Measurements from ENCODE around the gene TMED1. TPM values are rescaled to one million over a fixed set of nuclear protein-coding genes. Genes with fewer than 3 reads are reported as not detected.
"Not testable (repeated sequence)": the region's sequence is repeated elsewhere in the genome, so short reads cannot be mapped to it uniquely, and the experiment has no call there.

TMED1 gene
- total RNA-seq, result 10 to 100 TPM; 15.4 to 17.9 TPM
- long read RNA-seq, donor 1, transcript TMED1-201 (4 exons, 1,340 nt), result major isoform, 11 of 15 reads
- long read RNA-seq, donor 1, partial matches to known transcripts, result 3 of 15 reads
- long read RNA-seq, donor 1, other reads (novel, unspliced or antisense), result 1 of 15 reads
- long read RNA-seq, donor 2, transcript TMED1-201 (4 exons, 1,340 nt), result major isoform, 94 of 106 reads
- long read RNA-seq, donor 2, partial matches to known transcripts, result 7 of 106 reads
- long read RNA-seq, donor 2, other reads (novel, unspliced or antisense), result 5 of 106 reads

DNA sequence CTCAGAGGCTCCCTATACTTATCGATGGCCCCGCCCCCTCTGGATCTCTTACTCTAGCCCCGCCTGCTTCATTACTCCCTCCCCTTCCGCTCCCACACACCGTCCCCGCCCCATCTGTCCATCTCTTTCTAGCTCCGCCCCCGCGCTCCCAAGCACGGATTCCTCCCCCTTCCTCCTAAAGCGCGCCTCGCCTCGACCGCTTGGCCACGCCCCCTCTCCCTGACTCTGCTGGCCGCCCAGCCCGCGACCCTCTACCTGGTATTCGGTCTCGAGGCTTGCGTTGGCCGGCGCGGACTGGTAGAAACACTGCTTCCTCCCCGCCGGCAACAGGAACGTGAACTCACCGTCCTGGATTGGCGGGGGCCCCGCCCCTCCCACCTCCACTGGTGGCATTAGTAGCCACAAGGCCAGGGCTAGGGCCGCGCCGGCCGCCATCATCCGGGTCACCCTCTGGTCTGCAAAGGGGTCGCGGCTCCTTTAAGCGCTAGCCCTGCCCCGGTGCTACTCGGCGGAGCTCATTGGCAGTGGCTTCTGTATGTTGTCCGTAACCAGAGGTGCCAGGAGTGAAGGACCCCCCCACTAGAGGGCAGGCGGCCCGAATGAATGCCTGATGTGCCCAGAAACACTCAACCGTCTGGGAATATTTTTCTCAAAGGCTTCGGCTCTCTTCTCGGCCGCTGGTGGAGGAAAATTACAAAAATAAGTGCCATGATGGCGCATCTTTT, at the start of gene TMED1:
TMED1 (minus strand) TSS at position 459 of the 725 bp plus-strand sequence; CDS start at position 438, 21 bp downstream.
- intact Hi-C loops (cut with DNase I), result no loop called here
- DNase-seq (ENCODE audit: low spot score), result peak; percentile 100

DNA sequence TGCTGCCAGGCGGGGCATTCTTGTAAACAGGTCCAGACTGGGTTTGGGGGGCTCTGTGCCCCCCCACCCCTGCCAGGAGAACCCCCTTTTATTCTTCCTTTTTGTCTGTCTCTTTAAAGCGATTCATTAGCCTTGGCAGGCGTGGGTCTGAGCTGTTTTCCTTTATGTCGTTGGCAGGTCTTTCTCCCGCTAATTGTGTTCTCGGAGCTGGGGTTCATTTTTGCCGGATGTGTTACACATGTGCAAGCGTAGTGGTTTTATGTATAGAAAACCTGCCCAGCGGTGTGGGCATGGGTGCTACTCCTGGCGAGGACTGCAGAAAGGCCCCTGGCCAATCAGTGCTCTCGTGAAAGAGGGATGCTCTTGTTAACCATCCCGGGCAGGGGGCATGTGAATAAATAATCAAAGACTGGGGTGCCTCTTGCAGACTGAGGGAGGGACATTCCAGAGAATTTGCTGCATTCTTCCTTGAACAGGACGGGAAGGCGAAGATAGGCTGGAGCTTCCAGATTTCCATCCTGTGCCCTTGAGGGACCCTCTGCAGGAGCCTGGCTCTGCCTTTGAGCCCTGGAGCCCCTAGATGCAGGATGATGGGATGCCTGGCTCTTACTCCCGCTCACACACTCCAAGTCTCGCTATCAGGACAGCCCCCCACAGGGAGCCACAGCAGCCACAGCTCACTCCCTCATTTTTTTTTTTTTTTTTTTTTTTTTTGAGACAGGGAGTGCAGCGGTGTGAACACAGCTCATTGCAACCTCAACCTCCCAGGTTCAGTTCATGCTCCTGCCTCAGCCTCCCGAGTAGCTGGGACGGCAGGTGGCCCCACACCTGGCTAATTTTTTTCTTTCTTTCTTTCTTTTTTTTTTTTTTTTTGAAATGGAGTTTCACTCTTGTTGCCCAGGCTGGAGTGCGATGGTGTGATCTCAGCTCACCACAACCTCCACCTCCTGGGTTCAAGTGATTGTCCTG, 49.5 kb upstream of the TMED1 start:
- DNase-seq (ENCODE audit: low spot score), result no peak
- intact Hi-C loops (cut with DNase I), result no loop called here

DNA sequence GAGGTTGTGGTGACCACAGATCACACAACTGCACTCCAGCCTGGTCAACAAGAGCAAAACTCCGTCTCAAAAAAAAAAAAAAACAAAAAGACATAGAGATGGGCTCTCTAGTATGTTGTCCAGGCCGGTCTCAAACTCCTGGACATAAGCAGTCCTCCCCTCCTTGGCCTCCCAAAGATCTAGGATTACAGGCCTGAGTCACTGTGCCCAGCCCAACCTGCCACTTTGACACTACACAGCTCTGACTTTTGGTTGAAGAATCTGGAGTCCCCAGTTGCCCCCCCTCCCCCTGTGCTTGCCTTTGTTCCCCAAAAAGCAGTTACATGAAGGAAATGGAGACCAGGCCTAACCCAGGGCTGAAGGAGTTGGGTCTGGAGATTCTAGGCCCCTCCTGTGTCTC, 48.3 kb upstream of the TMED1 start:
- DNase-seq (ENCODE audit: low spot score), result no peak

DNA sequence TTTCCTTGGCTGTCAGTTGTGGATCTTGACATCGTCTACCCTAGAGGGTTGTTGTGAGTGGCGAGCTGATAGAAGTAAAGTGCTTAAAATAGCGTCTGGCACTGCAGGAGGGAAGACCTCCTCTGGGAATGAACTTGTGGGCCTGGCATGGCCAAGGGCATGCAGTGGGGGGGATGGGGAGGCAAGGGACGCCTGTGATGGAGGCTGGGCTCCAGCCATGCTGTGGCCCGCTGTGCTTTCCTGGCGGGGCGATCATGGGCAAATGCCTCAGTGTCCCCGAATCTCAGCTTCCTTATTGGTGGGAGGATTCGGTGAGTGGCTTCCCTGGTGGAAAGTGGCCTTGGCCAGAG, 46.1 kb upstream of the TMED1 start:
- intact Hi-C loops (cut with DNase I), result loop anchor here in 1 of 2 donors (5.0 kb wide), 1 partner anchor 35 kb away; no protein-coding TSS in a partner anchor
- DNase-seq (ENCODE audit: low spot score), result no peak

More for the DNA sequence above, 48.3 kb upstream of the TMED1 start:
- intact Hi-C loops (cut with DNase I), result loop anchor here in 1 of 2 donors (5.0 kb wide), 1 partner anchor 33 kb away; no protein-coding TSS in a partner anchor

DNA sequence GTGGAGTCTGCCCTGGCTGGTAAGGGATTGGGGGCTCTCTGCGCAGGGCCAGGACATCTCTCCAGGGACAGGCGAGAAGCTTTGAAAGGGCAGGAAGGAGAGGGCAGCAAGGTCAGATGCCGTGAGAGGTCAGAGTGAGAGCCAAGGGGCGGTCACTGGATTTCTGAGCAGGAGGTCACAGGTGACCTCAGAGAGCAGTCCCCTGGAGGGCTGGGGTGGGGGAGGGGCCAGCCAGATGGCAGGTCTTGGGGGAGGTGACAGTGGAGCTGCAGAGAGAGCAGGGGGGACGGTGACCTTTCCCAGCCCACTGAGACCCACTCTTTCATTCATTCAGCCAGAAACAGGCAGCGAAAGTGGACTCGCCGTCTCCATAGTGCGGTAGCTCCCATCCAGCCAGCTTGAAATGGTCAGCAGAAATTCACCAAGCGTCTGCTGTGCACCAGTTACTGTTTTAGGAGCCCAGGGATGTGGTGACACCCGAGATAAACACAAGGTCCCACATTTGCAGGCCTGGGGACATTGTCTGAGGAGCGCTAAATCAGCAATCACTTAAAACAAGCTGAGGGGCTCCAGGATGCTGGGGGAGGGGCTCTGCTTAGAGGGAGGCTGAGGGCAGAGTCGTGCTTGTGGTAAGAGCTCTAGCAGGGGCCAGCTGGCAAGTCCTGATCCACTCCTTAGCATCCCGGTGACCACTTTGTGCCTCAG, 45.5 kb upstream of the TMED1 start:
- intact Hi-C loops (cut with DNase I), result loop anchor here in 1 of 2 donors (5.0 kb wide), 1 partner anchor 36 kb away; no protein-coding TSS in a partner anchor

DNA sequence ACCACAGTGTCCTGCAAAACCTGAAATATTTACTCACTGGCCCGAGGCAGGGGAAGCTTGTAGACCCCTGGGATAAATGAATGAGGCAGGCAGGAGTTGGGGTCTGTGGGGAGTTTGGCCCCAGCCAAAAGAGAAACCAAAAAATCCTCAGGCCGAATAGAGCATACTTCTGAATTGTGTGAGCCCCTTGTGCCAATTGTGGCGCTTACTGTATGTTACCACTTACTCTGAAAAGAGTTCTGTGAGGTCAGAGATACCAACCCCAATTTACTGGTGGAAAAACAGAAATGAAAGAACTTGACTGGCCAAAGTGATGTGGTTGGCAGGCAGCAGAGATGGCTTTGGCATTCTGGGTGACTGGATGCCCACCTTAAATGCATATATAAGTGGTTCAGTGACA, 42.2 kb upstream of the TMED1 start:
- no peak for DNase-seq (ENCODE audit: low spot score)
- intact Hi-C loops (cut with DNase I), result no loop called here

More for the DNA sequence above, 45.5 kb upstream of the TMED1 start:
- no peak for DNase-seq (ENCODE audit: low spot score)

GRCh38 chr19:10877608-10878007, 41.6 kb upstream of the TMED1 start:
- DNase-seq (ENCODE audit: low spot score); intact Hi-C loops (cut with DNase I): not testable (repeated sequence)

DNA sequence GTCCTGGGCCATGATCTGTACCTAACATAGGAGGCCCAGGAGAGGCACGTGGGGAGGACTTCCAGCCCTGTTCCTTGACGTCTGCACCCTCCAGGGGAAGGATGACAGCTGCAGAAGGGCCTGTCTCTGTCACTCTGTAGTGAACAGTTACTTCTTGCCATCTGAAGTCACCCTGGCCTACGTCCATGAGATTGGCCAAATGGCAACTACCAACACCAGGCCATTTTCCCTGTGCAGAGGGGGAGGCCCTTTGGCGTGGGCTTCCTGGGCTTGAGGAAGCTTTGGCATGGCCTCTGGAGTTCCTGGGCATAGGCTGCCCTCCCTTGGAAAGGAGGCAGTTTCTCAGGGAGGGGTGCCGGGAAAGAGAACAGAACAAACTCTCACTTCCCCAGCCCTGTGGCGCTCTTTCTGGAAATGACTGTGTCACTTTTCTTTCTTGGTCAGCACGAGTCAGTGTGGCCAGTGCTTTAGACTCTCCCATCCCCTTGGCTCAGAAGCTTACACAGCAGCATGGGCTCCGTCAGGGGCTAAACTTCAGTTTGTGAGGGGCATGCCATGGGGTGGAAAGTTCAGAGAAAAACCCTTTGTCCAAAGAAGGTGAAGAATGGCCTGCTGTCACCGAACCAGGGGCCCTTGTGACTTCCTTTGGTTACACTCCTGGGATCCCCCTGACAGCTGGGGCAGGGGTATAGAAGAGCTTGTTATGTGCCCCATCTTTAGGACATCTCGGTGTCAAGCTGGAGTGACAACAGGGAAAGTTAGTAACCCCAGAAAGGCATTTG, 40.6 kb upstream of the TMED1 start:
- no peak for DNase-seq (ENCODE audit: low spot score)
- intact Hi-C loops (cut with DNase I), result no loop called here

GRCh38 chr19:10874024-10874423, 38.0 kb upstream of the TMED1 start:
- no peak for DNase-seq (ENCODE audit: low spot score)
- intact Hi-C loops (cut with DNase I), result no loop called here

GRCh38 chr19:10872546-10873107, 36.6 kb upstream of the TMED1 start:
- no peak for DNase-seq (ENCODE audit: low spot score)
- intact Hi-C loops (cut with DNase I), result no loop called here

GRCh38 chr19:10871711-10872545, 35.9 kb upstream of the TMED1 start:
- intact Hi-C loops (cut with DNase I), result no loop called here
- DNase-seq (ENCODE audit: low spot score), result peak; percentile 88

GRCh38 chr19:10870955-10871603, 35.1 kb upstream of the TMED1 start, which contains the start of gene CARM1:
CARM1 (plus strand) TSS chr19:10871553; CDS start chr19:10871703, 150 bp downstream.
- intact Hi-C loops (cut with DNase I), result no loop called here
- DNase-seq (ENCODE audit: low spot score), result peak; percentile 100

GRCh38 chr19:10870501-10870954, 34.5 kb upstream of the TMED1 start:
- DNase-seq (ENCODE audit: low spot score), result no peak
- intact Hi-C loops (cut with DNase I), result no loop called here

- not testable (repeated sequence) for DNase-seq (ENCODE audit: low spot score)
- intact Hi-C loops (cut with DNase I), result loop anchor here in 1 of 2 donors (10.0 kb wide), 1 partner anchor 155 kb away; the partner anchor contains the start of gene DNM2
Measured at GRCh38 chr19:10869872-10870311, 33.9 kb upstream of the TMED1 start.

- intact Hi-C loops (cut with DNase I), result loop anchor here in 1 of 2 donors (10.0 kb wide), 1 partner anchor 154 kb away; the partner anchor contains the start of gene DNM2
Measured at GRCh38 chr19:10868872-10869547, 33.0 kb upstream of the TMED1 start.

More at GRCh38 chr19:10868872-10869547, 33.0 kb upstream of the TMED1 start:
- no peak for DNase-seq (ENCODE audit: low spot score)

Data from posterior vena cava (tissue), 2 donors.